GM18526 (cell line): ENCODE measurements around the gene MYH15.

Experiments used
- POLR2A ChIP-seq: IDR thresholded peaks from 3 replicates; pipeline ENCODE4 v1.6.1; 2011; ENCODE audit not compliant: insufficient read length; ENCODE audit errors: extremely low read depth

MYH15 gene

DNA sequence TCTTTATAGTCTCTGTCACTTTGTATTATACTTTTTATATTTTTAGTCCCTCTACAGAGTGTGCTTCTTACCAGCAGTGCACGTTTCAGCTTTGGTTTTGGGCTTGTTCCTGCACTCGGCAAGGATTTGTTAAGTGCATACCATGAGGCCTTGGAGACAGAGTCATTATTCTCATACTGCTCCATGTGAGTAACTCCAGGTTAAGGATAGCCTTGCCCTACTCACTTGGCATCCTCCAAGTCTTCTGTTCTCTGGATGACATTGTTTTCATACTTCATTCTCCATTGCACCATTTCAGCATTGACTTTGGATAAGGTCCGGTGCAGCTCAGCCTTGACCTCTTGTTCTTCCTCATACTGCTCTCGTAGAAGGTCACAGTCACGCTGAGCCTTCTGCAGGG lies 96.4 kb downstream of the MYH15 start:
- no peak for TF ChIP-seq POLR2A

DNA sequence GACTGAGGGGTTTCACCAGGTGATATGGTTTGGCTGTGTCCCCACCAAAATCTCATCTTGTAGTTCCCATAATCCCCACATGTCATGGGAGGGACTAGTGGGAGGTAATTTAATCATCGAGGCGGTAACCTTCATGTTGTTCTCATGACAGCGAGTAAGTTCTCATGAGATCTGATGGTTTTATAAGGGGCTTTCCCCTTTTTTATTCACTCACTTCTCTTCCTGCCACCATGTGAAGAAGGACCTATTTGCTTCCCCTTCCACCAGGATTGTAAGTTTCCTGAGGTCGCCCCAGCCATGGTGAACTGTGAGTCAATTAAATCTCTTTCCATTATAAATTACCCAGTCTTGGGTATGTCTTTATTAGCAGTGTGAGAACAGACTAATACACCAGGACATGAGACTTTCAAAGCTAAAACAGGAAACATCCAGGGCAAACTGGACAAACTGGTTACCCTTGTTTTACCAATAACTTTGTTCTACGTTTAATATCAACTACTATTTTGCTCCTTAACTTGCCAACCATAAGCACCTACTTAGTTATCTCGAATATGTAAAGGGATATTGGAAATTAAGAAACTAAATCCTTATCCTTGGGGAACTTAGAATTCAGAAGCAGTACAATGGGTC lies 98.2 kb downstream of the MYH15 start:
- no peak for TF ChIP-seq POLR2A

DNA sequence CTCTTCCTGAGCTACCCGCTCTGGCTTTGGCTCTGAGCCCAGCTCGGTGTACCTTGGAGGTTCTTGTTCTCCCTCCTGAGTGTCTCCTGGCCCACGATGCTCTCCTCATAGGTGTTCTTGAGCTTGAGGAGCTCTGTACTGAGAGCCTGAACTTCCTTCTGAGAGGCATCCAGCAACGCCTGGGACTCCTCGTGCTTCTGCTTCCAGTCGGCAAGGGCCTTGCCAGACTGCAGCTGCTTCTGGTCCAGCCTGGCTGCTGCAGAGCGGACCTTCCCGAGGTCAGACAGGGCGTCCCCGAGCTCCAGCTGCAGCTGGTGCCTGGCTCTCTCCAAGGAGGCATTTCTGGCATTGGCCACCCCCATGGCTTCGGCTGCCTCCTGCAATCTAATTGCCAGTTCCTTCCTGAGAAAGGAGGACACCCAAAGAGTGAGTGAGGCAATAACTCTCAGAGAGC lies 99.8 kb downstream of the MYH15 start:
- no peak for TF ChIP-seq POLR2A

DNA sequence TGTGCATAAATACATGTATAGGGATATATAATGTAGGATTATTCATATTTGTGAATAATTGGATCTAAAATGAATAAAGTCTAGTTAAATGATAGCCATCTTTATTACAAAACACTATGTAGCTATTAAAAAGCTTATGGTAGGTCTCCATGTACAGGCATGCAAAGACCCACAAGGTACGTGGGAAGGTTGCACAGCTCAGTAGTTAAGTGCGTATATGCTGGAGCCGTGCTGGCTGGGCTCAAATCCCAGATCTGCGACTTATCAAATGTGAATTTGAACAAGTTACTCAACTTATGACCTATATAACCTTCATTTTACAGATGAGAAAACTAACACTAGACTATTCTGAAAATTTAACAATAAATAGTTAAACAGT lies 100.6 kb downstream of the MYH15 start:
- no peak for TF ChIP-seq POLR2A

DNA sequence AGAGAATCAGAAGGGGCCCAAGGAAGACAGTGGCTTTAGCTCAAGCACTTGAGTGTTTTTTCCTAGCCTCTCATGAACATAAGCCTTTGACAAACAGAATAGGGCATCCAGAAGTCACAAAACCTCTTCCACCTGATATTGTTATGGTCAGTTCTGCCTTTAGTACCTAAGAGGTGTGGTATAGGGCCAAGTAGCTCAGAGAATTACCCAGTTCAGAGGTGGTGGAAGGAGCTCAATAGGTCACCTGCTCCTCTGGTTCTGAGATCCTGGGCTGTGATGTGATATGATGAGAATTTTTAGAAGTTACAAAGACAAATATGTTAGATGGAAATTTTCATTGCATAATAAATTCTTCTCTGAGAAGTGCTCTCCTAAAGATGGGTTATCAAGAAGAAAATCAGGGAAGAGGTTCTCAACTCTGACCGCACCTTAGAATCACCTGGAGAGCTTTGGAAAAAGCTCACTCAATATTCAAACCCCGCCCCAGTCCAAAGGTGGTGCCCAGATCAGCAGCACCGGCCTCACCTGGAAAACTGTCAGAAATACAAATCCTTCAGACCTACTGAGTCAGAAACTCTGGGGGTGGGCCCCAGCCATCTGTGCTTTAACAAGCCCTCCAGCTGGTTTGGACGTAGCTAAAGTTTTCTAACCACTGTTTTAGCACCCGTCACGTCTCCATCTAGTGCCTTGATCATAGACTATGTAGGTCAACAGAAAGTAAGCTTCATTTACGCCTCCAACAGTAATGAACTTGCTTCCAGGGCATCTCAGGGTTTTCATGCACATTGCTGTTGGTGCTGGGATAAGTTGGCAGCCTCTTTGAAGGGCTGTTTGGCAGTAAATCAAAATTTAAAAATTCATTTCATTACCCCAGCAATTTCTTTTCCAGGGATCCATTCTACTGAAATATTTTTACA lies 101.3 kb downstream of the MYH15 start:
- no peak for TF ChIP-seq POLR2A

DNA sequence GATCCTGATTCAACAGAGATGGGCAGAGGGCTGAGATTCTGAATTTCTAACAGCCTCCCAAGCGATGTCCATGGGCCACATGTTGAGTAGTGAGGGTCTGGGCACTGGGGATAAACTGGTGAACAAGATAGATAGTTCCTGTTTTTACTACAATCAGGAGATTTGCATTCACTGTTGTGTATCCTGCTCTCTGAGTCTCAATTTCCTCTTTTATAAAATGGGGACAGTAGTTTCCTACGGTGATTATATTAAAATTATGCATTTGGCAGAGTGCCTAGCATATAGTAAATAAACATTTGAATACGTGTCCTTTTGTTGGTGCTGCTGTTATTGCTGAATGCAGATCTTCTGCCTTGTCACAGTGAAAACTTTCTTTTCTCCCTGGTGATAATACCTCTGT lies 102.5 kb downstream of the MYH15 start:
- TF ChIP-seq POLR2A, result no peak

DNA sequence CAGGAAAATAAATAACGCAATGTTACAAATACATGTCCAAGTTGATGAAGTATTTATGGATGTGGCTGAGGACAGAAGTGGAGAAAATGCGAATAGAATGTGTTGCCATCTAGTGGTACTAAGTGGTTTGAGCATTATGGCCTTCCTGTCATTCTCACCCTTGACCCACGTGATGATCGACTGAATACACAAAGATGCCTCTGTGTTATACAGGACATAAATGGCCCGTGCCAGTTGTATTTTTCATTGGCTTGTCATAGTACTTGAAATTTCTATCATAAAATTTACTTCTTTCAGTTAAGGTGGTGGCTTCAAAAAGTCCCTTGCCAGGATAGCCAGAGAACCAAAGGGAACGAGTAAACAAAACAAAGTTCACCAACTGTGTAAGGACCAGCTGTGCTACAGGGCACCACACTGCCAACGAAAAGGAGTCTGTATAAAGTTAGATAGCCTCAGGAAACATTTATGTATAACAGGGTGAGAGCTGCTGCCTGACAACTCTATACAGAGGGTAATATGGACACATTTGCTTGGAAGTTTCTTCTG lies 103.7 kb downstream of the MYH15 start:
- no peak for TF ChIP-seq POLR2A

DNA sequence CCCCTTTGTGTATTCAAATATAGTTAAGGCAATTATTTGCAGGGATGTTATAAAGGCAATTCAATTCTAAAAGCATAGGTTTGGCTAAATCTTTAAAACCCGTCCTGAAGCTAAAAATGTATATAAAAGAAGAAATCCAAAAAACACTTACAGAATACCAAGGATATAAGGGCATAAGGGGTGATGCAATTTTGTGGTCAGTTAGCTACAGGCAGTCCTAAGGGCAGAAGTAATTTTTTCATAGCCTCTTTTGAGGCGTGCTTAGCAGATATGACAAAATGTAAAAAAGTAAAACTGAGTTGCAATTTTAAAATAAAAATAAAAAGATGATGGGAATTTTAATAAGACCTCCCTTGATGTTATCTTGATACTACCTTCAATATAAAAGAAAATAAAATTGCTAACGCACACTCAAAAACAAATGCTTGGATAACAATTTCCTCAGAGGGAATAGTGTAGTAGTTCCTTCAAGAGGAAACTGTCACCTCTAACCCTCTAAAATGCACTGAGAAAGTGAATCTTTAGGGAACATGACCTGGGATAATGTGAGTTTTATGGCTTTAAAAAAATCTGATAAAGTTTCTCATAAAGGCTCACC lies 104.2 kb downstream of the MYH15 start:
- TF ChIP-seq POLR2A, result no peak

DNA sequence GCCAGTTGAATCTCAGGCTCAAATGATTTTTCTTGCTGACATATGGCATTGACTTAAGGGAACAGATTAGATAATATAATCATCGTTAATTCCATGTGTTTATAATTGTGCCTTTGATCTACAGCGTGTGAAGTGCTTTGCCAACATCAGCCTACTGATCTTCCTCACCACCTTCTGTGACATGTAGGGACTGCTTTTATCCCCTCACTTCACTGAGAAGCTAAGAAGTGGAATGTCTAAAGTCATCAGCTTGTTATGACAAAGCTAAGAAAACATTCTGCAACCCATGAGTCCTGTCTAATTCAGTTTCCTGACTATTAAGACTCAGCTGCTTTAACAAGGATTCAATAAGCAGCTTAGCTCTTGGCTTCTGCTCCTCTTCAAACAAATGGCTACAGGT lies 106.0 kb downstream of the MYH15 start:
- no peak for TF ChIP-seq POLR2A

DNA sequence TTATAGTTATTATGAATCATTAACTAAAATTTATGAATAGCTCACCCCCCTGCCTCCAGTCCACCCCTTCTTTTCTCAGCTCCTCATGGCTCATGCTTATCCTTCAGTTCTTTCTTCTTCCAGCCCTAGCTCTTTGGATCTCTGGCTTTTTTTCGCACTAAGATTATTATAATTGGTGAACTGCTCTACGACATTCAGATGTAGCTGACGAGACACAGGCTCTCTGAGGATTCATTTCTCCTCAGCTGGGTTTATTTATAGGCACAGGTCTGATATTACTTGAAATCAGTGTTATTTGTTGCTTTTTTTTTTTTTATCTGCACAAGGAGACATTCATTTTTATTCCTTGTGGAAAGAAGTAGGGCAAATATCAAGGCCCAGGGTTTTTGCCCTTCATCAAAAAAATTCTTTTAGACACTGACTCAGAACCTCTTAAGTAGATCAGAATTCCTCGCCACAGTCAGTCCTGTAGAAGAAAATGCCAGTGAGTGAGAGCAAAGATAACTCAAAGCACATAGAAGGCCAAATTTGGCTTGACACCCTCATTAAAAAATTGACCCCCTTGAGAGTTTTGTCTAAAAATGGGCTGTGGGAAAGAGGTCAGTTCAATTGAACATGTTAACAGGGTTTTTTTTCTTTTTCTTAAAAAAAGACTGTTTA lies 106.6 kb downstream of the MYH15 start:
- TF ChIP-seq POLR2A, result no peak

DNA sequence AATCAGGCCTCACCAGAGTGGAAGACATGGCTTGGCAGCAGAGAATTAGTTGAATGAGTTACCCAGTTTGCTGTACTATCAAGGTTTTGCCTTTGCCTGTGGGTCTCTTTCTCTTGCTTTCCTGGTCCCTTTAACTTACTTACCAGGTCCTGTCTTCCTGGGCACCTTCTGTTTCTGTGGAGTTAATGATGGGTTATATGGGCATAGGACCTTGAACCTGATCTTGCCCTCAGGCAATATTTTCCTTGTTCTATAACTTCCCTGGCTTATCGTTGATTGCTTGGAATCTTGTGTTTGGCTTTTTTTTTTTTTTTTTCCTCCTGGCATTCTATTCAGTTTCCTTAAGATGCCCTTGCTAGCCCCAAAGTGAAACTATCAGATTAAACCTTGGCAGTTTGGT lies 107.2 kb downstream of the MYH15 start:
- no peak for TF ChIP-seq POLR2A

DNA sequence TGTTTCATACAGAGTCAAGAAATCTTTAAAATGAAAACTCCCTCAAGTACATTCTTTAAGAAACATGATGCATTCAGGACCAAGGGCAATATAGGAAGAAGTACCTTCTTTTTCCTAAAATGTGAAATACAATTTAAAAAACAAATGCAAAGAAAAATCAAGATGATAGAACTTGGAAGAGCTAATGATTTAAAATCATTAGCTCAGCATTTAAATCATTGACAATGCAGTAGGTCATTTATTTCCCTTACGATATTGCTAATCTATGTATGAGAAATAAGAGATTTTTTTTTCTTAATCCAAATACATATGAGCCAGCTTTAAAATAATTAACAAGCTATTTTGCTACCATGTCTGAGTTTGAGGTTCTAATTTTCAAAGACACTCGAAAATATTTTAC lies 108.6 kb downstream of the MYH15 start:
- no peak for TF ChIP-seq POLR2A

DNA sequence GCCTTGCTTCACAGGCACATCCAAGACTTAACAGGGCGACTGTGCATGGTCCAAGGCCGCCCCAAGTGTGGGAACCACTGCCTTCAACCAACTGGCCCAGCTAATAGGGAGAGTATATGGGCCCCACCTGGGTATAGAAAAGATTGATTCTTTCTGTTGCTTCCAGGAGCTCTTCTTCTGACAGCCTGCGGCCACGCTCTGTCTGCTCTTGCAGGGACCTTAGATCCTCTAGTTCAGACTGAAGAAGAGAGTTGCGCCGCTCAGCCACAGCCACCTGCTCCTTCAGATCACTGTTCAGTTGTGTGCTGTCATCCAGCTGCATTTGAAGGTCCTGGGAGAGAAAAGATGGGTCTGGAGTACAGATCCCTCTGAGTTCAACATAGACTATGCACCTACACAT lies 111.9 kb downstream of the MYH15 start:
- no peak for TF ChIP-seq POLR2A

DNA sequence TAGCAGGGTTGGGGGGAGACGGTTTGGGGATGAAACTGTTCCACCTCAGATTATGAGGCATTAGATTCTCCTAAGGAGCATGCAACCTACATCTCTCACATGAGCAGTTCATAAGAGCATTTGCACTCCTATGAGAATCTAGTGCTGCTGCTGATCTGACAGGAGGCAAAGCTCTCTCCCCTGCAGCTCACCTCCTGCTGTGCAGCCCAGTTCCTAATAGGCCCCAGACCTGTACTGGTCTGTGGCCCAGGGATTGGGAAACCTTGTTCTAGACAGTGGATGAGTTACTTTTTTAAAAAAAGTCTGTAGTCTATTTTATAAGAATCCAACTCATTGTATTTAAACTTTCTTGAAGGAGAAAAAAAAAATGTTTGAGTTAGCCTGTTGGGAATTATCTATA lies 114.1 kb downstream of the MYH15 start:
- TF ChIP-seq POLR2A, result no peak

DNA sequence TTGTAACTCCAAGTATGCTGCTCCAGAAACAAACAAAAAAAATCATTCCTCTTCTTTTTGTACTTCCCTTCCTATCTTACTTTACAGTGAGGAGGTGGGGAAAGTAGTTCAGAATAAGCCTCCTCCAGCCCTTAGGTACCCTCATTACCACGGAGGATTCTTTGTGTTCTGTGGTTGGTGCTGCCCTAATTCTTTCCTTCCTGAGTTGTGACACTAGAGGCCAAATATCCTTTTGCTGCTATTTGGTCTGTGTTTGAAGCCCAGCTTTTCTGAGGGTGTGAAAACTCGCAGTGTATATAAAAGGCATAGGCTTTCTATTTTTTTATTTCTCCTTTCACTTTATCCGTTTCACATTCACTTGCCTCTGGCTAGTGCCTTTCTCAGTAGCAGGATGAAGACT lies 115.8 kb downstream of the MYH15 start:
- no peak for TF ChIP-seq POLR2A

DNA sequence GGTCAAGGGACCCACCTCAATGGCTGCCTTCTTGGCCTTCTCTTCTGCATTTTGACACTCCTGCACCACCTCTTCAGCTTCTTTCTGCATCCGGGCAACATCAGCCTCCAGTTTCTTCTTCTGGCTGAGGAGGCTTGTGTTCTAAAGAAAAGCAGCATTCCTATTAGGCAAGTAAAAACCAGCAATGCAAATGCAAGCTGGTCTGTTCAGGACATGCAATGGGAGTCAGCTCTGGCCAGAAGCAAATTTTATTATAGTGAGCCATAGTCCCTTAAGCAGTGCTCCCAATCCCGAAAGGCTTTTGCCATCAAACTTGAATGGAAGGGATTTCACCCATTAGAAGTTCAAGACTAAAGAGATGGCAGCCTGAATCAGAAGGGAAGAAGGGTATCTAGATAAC lies 116.4 kb downstream of the MYH15 start:
- TF ChIP-seq POLR2A, result no peak
